Transverse colon (tissue), 4 donors: ENCODE data around the gene PRKAR1B.

ENCODE experiments used
- POLR2A ChIP-seq: fragments of 450-650 bp; IDR thresholded peaks from one replicate; pipeline ENCODE4 v1.6.1; 2016; ENCODE audit warnings: antibody characterized with exemption, mild to moderate bottlenecking, moderate library complexity
- POLR2AphosphoS5 ChIP-seq, 3 donors: sonication (generic); formaldehyde crosslinking; IDR thresholded peaks; one replicate each; pipeline ENCODE4 v1.6.1; 2016; ENCODE audit warnings: antibody characterized with exemption in 3 of 3
- TF ChIP-seq, protein P1 (sequence below), 5 experiments: fragments of 200-600 bp in 3 of 5; fragments of 450-650 bp in 2 of 5; sonication (generic) in 3 of 5; IDR thresholded peaks; 1 replicate in 2 of 5; 2 replicates in 3 of 5; pipeline ENCODE4 v1.5.1; 2016 to 2017; ENCODE audit warnings: antibody characterized with exemption in 5 of 5, inconsistent platforms in 3 of 5, mild to moderate bottlenecking in 2 of 5, moderate library complexity in 1 of 5

GRCh38 chr7:644381-645305 is 82.4 kb downstream of the PRKAR1B start:
- no peak for TF ChIP-seq POLR2A
- TF ChIP-seq, protein P1, sequence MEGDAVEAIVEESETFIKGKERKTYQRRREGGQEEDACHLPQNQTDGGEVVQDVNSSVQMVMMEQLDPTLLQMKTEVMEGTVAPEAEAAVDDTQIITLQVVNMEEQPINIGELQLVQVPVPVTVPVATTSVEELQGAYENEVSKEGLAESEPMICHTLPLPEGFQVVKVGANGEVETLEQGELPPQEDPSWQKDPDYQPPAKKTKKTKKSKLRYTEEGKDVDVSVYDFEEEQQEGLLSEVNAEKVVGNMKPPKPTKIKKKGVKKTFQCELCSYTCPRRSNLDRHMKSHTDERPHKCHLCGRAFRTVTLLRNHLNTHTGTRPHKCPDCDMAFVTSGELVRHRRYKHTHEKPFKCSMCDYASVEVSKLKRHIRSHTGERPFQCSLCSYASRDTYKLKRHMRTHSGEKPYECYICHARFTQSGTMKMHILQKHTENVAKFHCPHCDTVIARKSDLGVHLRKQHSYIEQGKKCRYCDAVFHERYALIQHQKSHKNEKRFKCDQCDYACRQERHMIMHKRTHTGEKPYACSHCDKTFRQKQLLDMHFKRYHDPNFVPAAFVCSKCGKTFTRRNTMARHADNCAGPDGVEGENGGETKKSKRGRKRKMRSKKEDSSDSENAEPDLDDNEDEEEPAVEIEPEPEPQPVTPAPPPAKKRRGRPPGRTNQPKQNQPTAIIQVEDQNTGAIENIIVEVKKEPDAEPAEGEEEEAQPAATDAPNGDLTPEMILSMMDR (IDR thresholded peaks at IDR 0.05) = no peak
- TF ChIP-seq POLR2AphosphoS5 (IDR thresholded peaks at IDR 0.05) = no peak
